Measurements from ENCODE around the gene FRMPD4. TPM values are rescaled to one million over a fixed set of nuclear protein-coding genes. Genes with fewer than 3 reads are reported as not detected.

FRMPD4 gene
- total RNA-seq, 2 experiments from 2014 or later = not detected

DNA sequence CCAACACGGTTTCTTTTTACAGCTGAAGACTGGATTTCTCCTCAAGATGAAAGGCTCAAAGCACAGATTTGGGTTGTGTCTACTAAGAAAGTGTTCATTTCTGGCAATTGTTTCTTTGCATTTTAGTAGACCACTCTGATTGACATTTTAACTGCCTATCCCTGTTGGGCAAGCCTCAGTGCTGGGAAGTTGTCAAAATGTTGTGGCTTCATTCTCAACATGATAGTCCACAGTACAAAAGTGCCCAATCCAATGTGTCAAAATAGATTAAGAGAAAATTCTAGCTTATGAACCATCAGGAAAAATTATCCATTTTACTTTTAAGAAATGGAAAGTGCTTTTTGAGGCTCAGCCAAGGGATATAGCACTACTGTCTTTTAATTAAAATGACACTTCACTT is 329.0 kb downstream of the FRMPD4 start:
- TF ChIP-seq, protein P1, sequence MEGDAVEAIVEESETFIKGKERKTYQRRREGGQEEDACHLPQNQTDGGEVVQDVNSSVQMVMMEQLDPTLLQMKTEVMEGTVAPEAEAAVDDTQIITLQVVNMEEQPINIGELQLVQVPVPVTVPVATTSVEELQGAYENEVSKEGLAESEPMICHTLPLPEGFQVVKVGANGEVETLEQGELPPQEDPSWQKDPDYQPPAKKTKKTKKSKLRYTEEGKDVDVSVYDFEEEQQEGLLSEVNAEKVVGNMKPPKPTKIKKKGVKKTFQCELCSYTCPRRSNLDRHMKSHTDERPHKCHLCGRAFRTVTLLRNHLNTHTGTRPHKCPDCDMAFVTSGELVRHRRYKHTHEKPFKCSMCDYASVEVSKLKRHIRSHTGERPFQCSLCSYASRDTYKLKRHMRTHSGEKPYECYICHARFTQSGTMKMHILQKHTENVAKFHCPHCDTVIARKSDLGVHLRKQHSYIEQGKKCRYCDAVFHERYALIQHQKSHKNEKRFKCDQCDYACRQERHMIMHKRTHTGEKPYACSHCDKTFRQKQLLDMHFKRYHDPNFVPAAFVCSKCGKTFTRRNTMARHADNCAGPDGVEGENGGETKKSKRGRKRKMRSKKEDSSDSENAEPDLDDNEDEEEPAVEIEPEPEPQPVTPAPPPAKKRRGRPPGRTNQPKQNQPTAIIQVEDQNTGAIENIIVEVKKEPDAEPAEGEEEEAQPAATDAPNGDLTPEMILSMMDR (IDR thresholded peaks at IDR 0.05) = no peak
- H3K36me3 ChIP-seq (ENCODE audit: insufficient read depth, low read length) = no peaks in the 10 kb centered on the region
- intact Hi-C loops (cut with DNase I, micrococcal nuclease) = no loop called here
- no peaks in the 10 kb centered on the region for H3K27me3 ChIP-seq (ENCODE audit: control insufficient read depth in 1 of 2, insufficient read depth in 2 of 2, low read length in 2 of 2)
- ATAC-seq (ENCODE audit: poor library complexity) (no peak), DNase-seq (no peak)
- Mint-ChIP-seq H3K4me1 (ENCODE audit: low read depth) (no peaks in the 10 kb centered on the region), H3K27me3 (no peaks in the 10 kb centered on the region), H3K36me3 (ENCODE audit: low read depth) (no peaks in the 10 kb centered on the region), H3K27ac (no peak overlapping the region), H3K9me3 (no peaks in the 10 kb centered on the region), H3K4me3 (no peak overlapping the region)
- no peak overlapping the region for H3K4me3 ChIP-seq (ENCODE audit: low read length)
- H3K4me1 ChIP-seq (ENCODE audit: insufficient read depth, low read length) = no peaks in the 10 kb centered on the region
- no peaks in the 10 kb centered on the region for H3K9me3 ChIP-seq (ENCODE audit: control insufficient read depth in 1 of 2, insufficient read depth in 1 of 2, low read length in 2 of 2)
- ChIA-PET POLR2A (no interaction called here), CTCF (interaction anchor here (1.4 kb wide), 1 partner anchor 11 kb away, joined by 3 read pairs; no protein-coding TSS in a partner anchor)
- H3K27ac ChIP-seq (ENCODE audit: low read depth in 1 of 2, low read length in 2 of 2) = no peak overlapping the region

DNA sequence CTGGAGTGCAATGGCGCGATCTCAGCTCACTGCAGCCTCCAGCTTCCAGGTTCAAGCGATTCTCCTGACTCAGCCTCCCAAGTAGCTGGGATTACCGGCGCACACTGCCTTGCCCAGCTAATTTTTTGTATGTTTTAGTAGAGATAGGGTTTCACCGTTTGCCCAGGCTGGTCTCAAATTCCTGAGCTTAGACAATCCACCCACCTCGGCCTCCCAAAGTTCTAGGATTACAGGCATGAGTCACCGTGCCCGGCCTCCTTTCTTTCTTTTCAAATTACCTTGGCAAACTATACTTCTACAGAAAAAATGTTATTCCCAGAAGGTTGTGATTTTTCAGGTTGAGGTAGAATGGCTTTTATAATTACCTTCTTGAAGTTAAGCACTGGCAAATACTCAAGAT is 331.0 kb downstream of the FRMPD4 start:
- ChIA-PET POLR2A (no interaction called here), CTCF (no interaction called here)
- TF ChIP-seq, protein P1 (IDR thresholded peaks at IDR 0.05) = no peak
- Histone ChIP-seq H3K27ac (ENCODE audit: low read depth in 1 of 2, low read length in 2 of 2) (no peak overlapping the region), H3K36me3 (ENCODE audit: insufficient read depth, low read length) (no peaks in the 10 kb centered on the region), H3K4me3 (ENCODE audit: low read length) (no peak overlapping the region), H3K27me3 (ENCODE audit: control insufficient read depth in 1 of 2, insufficient read depth in 2 of 2, low read length in 2 of 2) (no peaks in the 10 kb centered on the region), H3K9me3 (ENCODE audit: control insufficient read depth in 1 of 2, insufficient read depth in 1 of 2, low read length in 2 of 2) (no peaks in the 10 kb centered on the region), H3K4me1 (ENCODE audit: insufficient read depth, low read length) (no peaks in the 10 kb centered on the region)
- ATAC-seq (ENCODE audit: poor library complexity) (no peak), DNase-seq (no peak)
- Mint-ChIP-seq H3K9me3 (no peaks in the 10 kb centered on the region), H3K4me1 (ENCODE audit: low read depth) (no peaks in the 10 kb centered on the region), H3K27me3 (no peaks in the 10 kb centered on the region), H3K36me3 (ENCODE audit: low read depth) (no peaks in the 10 kb centered on the region), H3K27ac (no peak overlapping the region), H3K4me3 (no peak overlapping the region)
- intact Hi-C loops (cut with DNase I, micrococcal nuclease) = no loop called here

DNA sequence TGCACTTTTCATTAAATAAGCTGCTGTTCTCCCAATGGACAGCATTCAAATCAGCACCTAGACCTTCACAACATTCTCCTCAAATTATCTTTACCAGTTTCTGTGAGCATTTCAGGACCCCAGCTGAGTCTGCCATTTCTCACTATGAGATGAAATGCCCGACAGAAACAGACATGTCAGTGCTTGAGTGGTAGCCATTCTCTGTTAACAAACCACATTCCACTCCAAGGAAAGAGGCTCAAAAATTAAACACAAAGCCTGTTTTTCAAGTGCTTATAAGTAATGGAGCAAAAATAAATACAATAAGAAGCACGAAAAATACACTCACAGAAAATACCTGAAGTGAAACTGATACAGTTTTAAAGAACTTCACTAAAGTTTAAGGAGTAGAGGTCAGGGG is 332.8 kb downstream of the FRMPD4 start:
- ATAC-seq (ENCODE audit: poor library complexity) (no peak), DNase-seq (no peak)
- Mint-ChIP-seq H3K27me3 (no peaks in the 10 kb centered on the region), H3K4me1 (ENCODE audit: low read depth) (no peaks in the 10 kb centered on the region), H3K36me3 (ENCODE audit: low read depth) (no peaks in the 10 kb centered on the region), H3K4me3 (no peak overlapping the region), H3K9me3 (no peaks in the 10 kb centered on the region), H3K27ac (no peak overlapping the region)
- H3K4me1 ChIP-seq (ENCODE audit: insufficient read depth, low read length) = no peaks in the 10 kb centered on the region
- no peaks in the 10 kb centered on the region for H3K27me3 ChIP-seq (ENCODE audit: control insufficient read depth in 1 of 2, insufficient read depth in 2 of 2, low read length in 2 of 2)
- H3K4me3 ChIP-seq (ENCODE audit: low read length) = no peak overlapping the region
- H3K9me3 ChIP-seq (ENCODE audit: control insufficient read depth in 1 of 2, insufficient read depth in 1 of 2, low read length in 2 of 2) = no peaks in the 10 kb centered on the region
- H3K36me3 ChIP-seq (ENCODE audit: insufficient read depth, low read length) = no peaks in the 10 kb centered on the region
- TF ChIP-seq, protein P1 (IDR thresholded peaks at IDR 0.05) = no peak
- CTCF ChIA-PET = no interaction called here
- H3K27ac ChIP-seq (ENCODE audit: low read depth in 1 of 2, low read length in 2 of 2) = no peak overlapping the region
- POLR2A ChIA-PET = no interaction called here
- intact Hi-C loops (cut with DNase I, micrococcal nuclease) = no loop called here
